ENCODE results near the gene OSBPL1A.

Gene OSBPL1A

GRCh38 chr18:24398540-24398939 lies 916 bp upstream of the OSBPL1A start:
- Histone ChIP-seq H3K9me3 (ENCODE audit: insufficient read depth, low read length) (no peaks in the 10 kb centered on the region), H3K4me1 (ENCODE audit: insufficient read depth, insufficient read length) (no peaks in the 10 kb centered on the region), H3K36me3 (ENCODE audit: insufficient read depth, insufficient read length, low read length) (no peaks in the 10 kb centered on the region), H3K4me3 (ENCODE audit: insufficient read length, low read depth) (peak overlapping the region; percentile 46), H3K27me3 (ENCODE audit: insufficient read depth, insufficient read length) (no peaks in the 10 kb centered on the region), H3K9ac (ENCODE audit: insufficient read length, low read depth) (peak overlapping the region; percentile 64)
- TF ChIP-seq SUZ12 (IDR thresholded peaks at IDR 0.05; ENCODE audit: extremely low read depth, insufficient read depth, insufficient read length) = no peak
- TF ChIP-seq YY1 (IDR thresholded peaks at IDR 0.05; ENCODE audit: insufficient read depth, insufficient read length) = no peak
- no peak for TF ChIP-seq ZNF274 (IDR thresholded peaks at IDR 0.05; ENCODE audit: low read depth, low read length)
- no peak for DNase-seq (ENCODE audit: low read depth, low spot score)

- H3K4me1 ChIP-seq (ENCODE audit: insufficient read depth, insufficient read length) = no peaks in the 10 kb centered on the region
- peak overlapping the region; percentile 90 for H3K9ac ChIP-seq (ENCODE audit: insufficient read length, low read depth)
- DNase-seq (ENCODE audit: low read depth, low spot score) = no peak
- no peaks in the 10 kb centered on the region for H3K9me3 ChIP-seq (ENCODE audit: insufficient read depth, low read length)
- H3K4me3 ChIP-seq (ENCODE audit: insufficient read length, low read depth) = peak overlapping the region; percentile 89
- H3K36me3 ChIP-seq (ENCODE audit: insufficient read depth, insufficient read length, low read length) = no peaks in the 10 kb centered on the region
- TF ChIP-seq YY1 (IDR thresholded peaks at IDR 0.05; ENCODE audit: insufficient read depth, insufficient read length) (no peak), SUZ12 (IDR thresholded peaks at IDR 0.05; ENCODE audit: extremely low read depth, insufficient read depth, insufficient read length) (no peak), ZNF274 (IDR thresholded peaks at IDR 0.05; ENCODE audit: low read depth, low read length) (no peak)
- H3K27me3 ChIP-seq (ENCODE audit: insufficient read depth, insufficient read length) = no peaks in the 10 kb centered on the region
These were observed 412 bp downstream of the OSBPL1A start for GRCh38 chr18:24397131-24397693.

DNA sequence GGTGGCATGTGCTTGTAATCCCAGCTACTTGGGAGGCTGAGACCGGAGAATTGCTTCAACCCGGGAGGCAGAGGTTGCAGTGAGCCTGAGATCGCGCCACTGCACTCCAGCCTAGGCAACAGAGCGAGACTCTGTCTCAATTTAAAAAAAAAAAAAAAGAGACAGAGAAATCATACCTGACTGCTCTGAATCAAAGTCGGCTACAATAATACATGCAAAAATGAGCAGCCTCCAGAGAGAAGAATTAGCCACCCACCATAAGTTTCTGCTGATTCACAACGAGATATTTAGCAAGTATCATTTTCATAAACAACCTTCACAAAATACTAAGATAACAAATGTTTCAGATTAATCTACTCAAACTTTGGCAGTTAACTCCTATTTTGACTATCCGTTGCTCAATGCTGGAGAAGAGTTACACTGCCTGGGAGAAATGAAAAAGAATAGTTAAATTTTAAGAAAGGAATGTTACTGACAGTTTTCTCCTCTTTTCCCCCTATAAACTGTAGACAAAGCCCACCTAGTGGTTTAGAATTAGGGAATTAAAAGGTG lies 1.5 kb downstream of the OSBPL1A start:
- Histone ChIP-seq H3K9me3 (ENCODE audit: insufficient read depth, low read length) (no peaks in the 10 kb centered on the region), H3K4me1 (ENCODE audit: insufficient read depth, insufficient read length) (no peaks in the 10 kb centered on the region), H3K27me3 (ENCODE audit: insufficient read depth, insufficient read length) (no peaks in the 10 kb centered on the region), H3K4me3 (ENCODE audit: insufficient read length, low read depth) (no peak overlapping the region), H3K9ac (ENCODE audit: insufficient read length, low read depth) (no peak overlapping the region), H3K36me3 (ENCODE audit: insufficient read depth, insufficient read length, low read length) (no peaks in the 10 kb centered on the region)
- no peak for DNase-seq (ENCODE audit: low read depth, low spot score)
- TF ChIP-seq ZNF274 (IDR thresholded peaks at IDR 0.05; ENCODE audit: low read depth, low read length) = no peak
- no peak for TF ChIP-seq YY1 (IDR thresholded peaks at IDR 0.05; ENCODE audit: insufficient read depth, insufficient read length)
- TF ChIP-seq SUZ12 (IDR thresholded peaks at IDR 0.05; ENCODE audit: extremely low read depth, insufficient read depth, insufficient read length) = no peak

DNA sequence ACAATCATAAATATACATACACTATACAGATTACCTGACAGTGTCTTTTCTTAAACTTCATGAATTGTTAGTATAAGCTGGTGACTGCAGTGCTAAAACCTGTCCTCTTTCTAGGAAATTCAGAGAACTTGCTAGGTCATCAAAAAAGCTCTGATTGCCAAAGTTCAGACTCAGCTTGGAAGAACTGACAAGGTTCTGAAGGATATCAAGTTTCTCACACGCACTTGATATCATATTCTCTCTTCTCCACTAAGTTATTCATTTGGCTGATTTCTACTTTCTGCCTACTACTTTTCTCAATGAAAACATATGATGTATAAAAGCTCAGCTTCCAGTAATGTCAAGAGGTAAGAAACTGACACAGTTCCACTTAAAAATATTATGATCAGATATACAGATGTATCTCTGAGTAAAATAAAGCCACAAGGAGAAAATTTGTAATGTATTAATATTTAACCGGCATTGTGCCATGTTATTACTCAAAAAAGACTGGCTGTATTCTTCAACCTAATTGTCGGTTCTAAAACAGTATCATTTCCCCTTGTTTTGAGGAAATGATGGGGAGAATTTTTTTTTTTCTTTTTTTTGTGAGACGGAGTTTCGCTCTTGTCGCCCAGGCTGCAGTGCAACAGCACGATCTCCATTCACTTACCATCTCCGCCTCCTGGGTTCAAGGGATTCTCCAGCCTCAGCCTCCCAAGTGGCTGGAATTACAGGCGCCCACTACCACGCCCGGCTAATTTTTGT lies 2.4 kb downstream of the OSBPL1A start:
- TF ChIP-seq SUZ12 (IDR thresholded peaks at IDR 0.05; ENCODE audit: extremely low read depth, insufficient read depth, insufficient read length) (no peak), YY1 (IDR thresholded peaks at IDR 0.05; ENCODE audit: insufficient read depth, insufficient read length) (no peak)
- no peak overlapping the region for H3K4me3 ChIP-seq (ENCODE audit: insufficient read length, low read depth)

GRCh38 chr18:24388957-24389356 lies 8.7 kb downstream of the OSBPL1A start:
- Histone ChIP-seq H3K4me1 (ENCODE audit: insufficient read depth, insufficient read length) (no peaks in the 10 kb centered on the region), H3K9me3 (ENCODE audit: insufficient read depth, low read length) (no peaks in the 10 kb centered on the region), H3K4me3 (ENCODE audit: insufficient read length, low read depth) (no peak overlapping the region), H3K36me3 (ENCODE audit: insufficient read depth, insufficient read length, low read length) (no peaks in the 10 kb centered on the region), H3K9ac (ENCODE audit: insufficient read length, low read depth) (no peak overlapping the region), H3K27me3 (ENCODE audit: insufficient read depth, insufficient read length) (no peaks in the 10 kb centered on the region)
- DNase-seq (ENCODE audit: low read depth, low spot score) = no peak
- TF ChIP-seq ZNF274 (IDR thresholded peaks at IDR 0.05; ENCODE audit: low read depth, low read length) (no peak), YY1 (IDR thresholded peaks at IDR 0.05; ENCODE audit: insufficient read depth, insufficient read length) (no peak), SUZ12 (IDR thresholded peaks at IDR 0.05; ENCODE audit: extremely low read depth, insufficient read depth, insufficient read length) (no peak)

More for the DNA sequence above, 2.4 kb downstream of the OSBPL1A start:
- Histone ChIP-seq H3K9ac (ENCODE audit: insufficient read length, low read depth) (no peak overlapping the region), H3K4me1 (ENCODE audit: insufficient read depth, insufficient read length) (no peaks in the 10 kb centered on the region), H3K36me3 (ENCODE audit: insufficient read depth, insufficient read length, low read length) (no peaks in the 10 kb centered on the region), H3K9me3 (ENCODE audit: insufficient read depth, low read length) (no peaks in the 10 kb centered on the region), H3K27me3 (ENCODE audit: insufficient read depth, insufficient read length) (no peaks in the 10 kb centered on the region)
- DNase-seq (ENCODE audit: low read depth, low spot score) = no peak

DNA sequence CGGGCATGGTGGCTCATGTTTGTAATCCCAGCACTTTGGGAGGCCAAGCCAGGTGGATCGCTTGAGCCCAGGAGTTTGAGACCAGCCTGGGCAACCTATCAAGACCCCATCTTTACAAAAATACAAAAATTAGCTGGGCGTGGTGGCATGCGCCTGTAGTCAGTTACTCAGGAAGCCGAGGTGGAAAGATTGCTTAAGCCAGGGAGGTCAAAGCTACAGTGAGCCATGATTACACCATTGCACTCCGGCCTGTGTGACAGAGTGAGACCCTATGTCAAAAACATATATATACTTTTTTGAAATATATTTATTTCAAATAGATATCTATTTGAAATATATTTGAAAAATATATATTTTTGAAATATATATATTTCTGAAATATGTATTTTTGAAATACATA lies 10.9 kb downstream of the OSBPL1A start:
- no peaks in the 10 kb centered on the region for H3K9me3 ChIP-seq (ENCODE audit: insufficient read depth, low read length)
- H3K4me1 ChIP-seq (ENCODE audit: insufficient read depth, insufficient read length) = no peaks in the 10 kb centered on the region
- no peak overlapping the region for H3K9ac ChIP-seq (ENCODE audit: insufficient read length, low read depth)
- no peak for DNase-seq (ENCODE audit: low read depth, low spot score)
- TF ChIP-seq YY1 (IDR thresholded peaks at IDR 0.05; ENCODE audit: insufficient read depth, insufficient read length) (no peak), SUZ12 (IDR thresholded peaks at IDR 0.05; ENCODE audit: extremely low read depth, insufficient read depth, insufficient read length) (no peak), ZNF274 (IDR thresholded peaks at IDR 0.05; ENCODE audit: low read depth, low read length) (no peak)
- H3K36me3 ChIP-seq (ENCODE audit: insufficient read depth, insufficient read length, low read length) = no peaks in the 10 kb centered on the region
- H3K4me3 ChIP-seq (ENCODE audit: insufficient read length, low read depth) = no peak overlapping the region
- no peaks in the 10 kb centered on the region for H3K27me3 ChIP-seq (ENCODE audit: insufficient read depth, insufficient read length)

- Histone ChIP-seq H3K9ac (ENCODE audit: insufficient read length, low read depth) (no peak overlapping the region), H3K36me3 (ENCODE audit: insufficient read depth, insufficient read length, low read length) (peaks cover 2% of the 10 kb centered on the region), H3K27me3 (ENCODE audit: insufficient read depth, insufficient read length) (no peaks in the 10 kb centered on the region), H3K4me3 (ENCODE audit: insufficient read length, low read depth) (no peak overlapping the region), H3K4me1 (ENCODE audit: insufficient read depth, insufficient read length) (no peaks in the 10 kb centered on the region), H3K9me3 (ENCODE audit: insufficient read depth, low read length) (no peaks in the 10 kb centered on the region)
- TF ChIP-seq SUZ12 (IDR thresholded peaks at IDR 0.05; ENCODE audit: extremely low read depth, insufficient read depth, insufficient read length) (no peak), ZNF274 (IDR thresholded peaks at IDR 0.05; ENCODE audit: low read depth, low read length) (no peak), YY1 (IDR thresholded peaks at IDR 0.05; ENCODE audit: insufficient read depth, insufficient read length) (no peak)
- DNase-seq (ENCODE audit: low read depth, low spot score) = no peak
These were observed 16.5 kb downstream of the OSBPL1A start for GRCh38 chr18:24381126-24381525.
